Measurements from ENCODE around the gene ATP5F1C.
"Not testable (repeated sequence)": the region's sequence is repeated elsewhere in the genome, so short reads cannot be mapped to it uniquely, and the experiment has no call there.

DNA sequence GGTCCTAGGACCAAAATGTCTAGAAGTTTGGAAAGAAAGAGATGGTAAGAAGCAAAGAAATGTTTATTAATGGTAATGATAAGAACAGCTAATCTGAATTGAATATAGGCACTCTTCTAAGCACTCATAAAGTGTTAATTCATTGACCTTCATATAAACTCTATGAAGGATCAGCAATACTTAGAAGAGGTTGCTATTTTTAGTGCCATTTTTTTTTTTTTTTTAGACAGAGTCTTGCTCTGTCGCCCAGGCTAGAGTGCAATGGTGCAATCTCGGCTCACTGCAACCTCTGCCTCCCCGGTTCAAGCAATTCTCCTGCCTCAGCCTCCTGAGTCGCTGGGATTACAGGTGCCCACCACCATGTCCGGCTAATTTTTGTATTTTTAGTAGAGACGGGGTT, 5.8 kb upstream of the ATP5F1C start:
- TF ChIP-seq, protein P1, sequence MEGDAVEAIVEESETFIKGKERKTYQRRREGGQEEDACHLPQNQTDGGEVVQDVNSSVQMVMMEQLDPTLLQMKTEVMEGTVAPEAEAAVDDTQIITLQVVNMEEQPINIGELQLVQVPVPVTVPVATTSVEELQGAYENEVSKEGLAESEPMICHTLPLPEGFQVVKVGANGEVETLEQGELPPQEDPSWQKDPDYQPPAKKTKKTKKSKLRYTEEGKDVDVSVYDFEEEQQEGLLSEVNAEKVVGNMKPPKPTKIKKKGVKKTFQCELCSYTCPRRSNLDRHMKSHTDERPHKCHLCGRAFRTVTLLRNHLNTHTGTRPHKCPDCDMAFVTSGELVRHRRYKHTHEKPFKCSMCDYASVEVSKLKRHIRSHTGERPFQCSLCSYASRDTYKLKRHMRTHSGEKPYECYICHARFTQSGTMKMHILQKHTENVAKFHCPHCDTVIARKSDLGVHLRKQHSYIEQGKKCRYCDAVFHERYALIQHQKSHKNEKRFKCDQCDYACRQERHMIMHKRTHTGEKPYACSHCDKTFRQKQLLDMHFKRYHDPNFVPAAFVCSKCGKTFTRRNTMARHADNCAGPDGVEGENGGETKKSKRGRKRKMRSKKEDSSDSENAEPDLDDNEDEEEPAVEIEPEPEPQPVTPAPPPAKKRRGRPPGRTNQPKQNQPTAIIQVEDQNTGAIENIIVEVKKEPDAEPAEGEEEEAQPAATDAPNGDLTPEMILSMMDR (IDR thresholded peaks at IDR 0.05): not testable (repeated sequence)
- not testable (repeated sequence) for TF ChIP-seq EZH2 (IDR thresholded peaks at IDR 0.05; ENCODE audit: borderline replicate concordance, insufficient read depth, low read depth, low read length, poor library complexity, severe bottlenecking)
